HCT116 (cell line): ENCODE results near the gene TMEM106C. TPM values are rescaled to one million over a fixed set of nuclear protein-coding genes. Genes with fewer than 3 reads are reported as not detected.

Source experiments
- ATAC-seq: fragments of 200-7000 bp; cut with Tn5 transposase; 2 replicates; pipeline ENCODE4 v1.9.1; 2020; ENCODE audit warnings: mild to moderate bottlenecking, moderate library complexity
- BruUV-seq: library from RNA; stranded (reverse); fragments of 400-500 nt; replicated peaks from 2 replicates; lab custom pipeline; 2021; lab: Mats Ljungman, UMichigan
- CTCF ChIA-PET: fragments of 300-600 bp; sonication (Branson Sonifier 250); formaldehyde crosslinking; loops from one replicate; lab custom pipeline; 2021; ENCODE audit warnings: antibody characterized with exemption; lab: Charles Lee
- POLR2A ChIA-PET: fragments of 300-600, 350-600 bp; sonication (Branson Sonifier 250); formaldehyde crosslinking; loops from one replicate; lab custom pipeline; 2021; ENCODE audit warnings: antibody characterized with exemption; lab: Charles Lee
- RAD21 ChIA-PET, 2 experiments: fragments of 300-600 bp; sonication (Branson Sonifier 250); formaldehyde crosslinking; loops; one replicate each; lab custom pipeline; 2023; ENCODE audit warnings: low total read pairs in 2 of 2; ENCODE audit not compliant: uncharacterized antibody in 2 of 2, unreplicated experiment in 2 of 2, low non-redundant PET in 1 of 2; lab: Charles Lee
- DNase-seq: peaks from one replicate; pipeline ENCODE4 v3.0.0-alpha.2; 2010; ENCODE audit warnings: low read depth, low spot score
- H2AFZ ChIP-seq: fragments of 200-600 bp; shearing (Covaris generic), sonication (generic); 2 replicates; pipeline ENCODE4 v1.6.1; 2017; ENCODE audit warnings: low read depth, mixed run types, mixed read lengths, antibody characterized with exemption, low read length; ENCODE audit not compliant: poor library complexity, severe bottlenecking
- H3K27ac ChIP-seq: 2 replicates; pipeline ENCODE4 v1.5.1; 2012; ENCODE audit warnings: low read depth, low read length
- H3K27me3 ChIP-seq: fragments of 200-600 bp; sonication (generic); 2 replicates; pipeline ENCODE4 v1.6.1; 2016; ENCODE audit warnings: mixed run types, low read length, mixed read lengths; ENCODE audit not compliant: insufficient read depth
- H3K36me3 ChIP-seq, 2 experiments: fragments of 200-500 bp in 1 of 2; fragments of 200-600 bp in 1 of 2; sonication (Bioruptor generic) in 1 of 2; sonication (generic) in 1 of 2; 2 replicates each; pipeline versions ENCODE4 v1.5.1 to v1.6.1; 2014 to 2016; ENCODE audit warnings: low read length in 2 of 2, inconsistent platforms in 1 of 2, mixed read lengths in 1 of 2, mixed run types in 1 of 2; ENCODE audit not compliant: insufficient read depth in 2 of 2, control insufficient read depth in 1 of 2
- H3K4me1 ChIP-seq, 2 experiments: fragments of 200-600 bp in 1 of 2; sonication (generic) in 1 of 2; 2 replicates each; pipeline versions ENCODE4 v1.5.1 to v1.6.1; 2012 to 2017; ENCODE audit warnings: low read length in 2 of 2, inconsistent platforms in 1 of 2, mild to moderate bottlenecking in 1 of 2, mixed read lengths in 1 of 2, mixed run types in 1 of 2, moderate library complexity in 1 of 2; ENCODE audit not compliant: insufficient read depth in 2 of 2, control insufficient read depth in 1 of 2
- H3K4me2 ChIP-seq: fragments of 200-600 bp; sonication (generic); 2 replicates; pipeline ENCODE4 v1.6.1; 2017; ENCODE audit warnings: mixed run types, low read length, mixed read lengths
- H3K4me3 ChIP-seq, 2 experiments: fragments of 200-600 bp in 1 of 2; sonication (generic) in 1 of 2; replicated peaks in 1 of 2; 2 replicates each; pipeline ENCODE4 v1.5.1; 2011 to 2016; ENCODE audit warnings: low read length in 2 of 2, control low read depth in 1 of 2, low read depth in 1 of 2, mild to moderate bottlenecking in 1 of 2, mixed read lengths in 1 of 2, mixed run types in 1 of 2
- H3K79me2 ChIP-seq: fragments of 200-600 bp; sonication (generic); 2 replicates; pipeline ENCODE4 v1.6.1; 2017; ENCODE audit warnings: mild to moderate bottlenecking, mixed run types, low read length, moderate library complexity, mixed read lengths; ENCODE audit not compliant: insufficient read depth
- H3K9ac ChIP-seq: fragments of 200-600 bp; sonication (generic); 2 replicates; pipeline ENCODE4 v1.6.1; 2016; ENCODE audit warnings: low read length, mixed read lengths
- H3K9me2 ChIP-seq: fragments of 200-600 bp; sonication (generic), shearing (Covaris generic); 2 replicates; pipeline ENCODE4 v1.6.1; 2017; ENCODE audit warnings: mixed run types, mild to moderate bottlenecking, moderate library complexity; ENCODE audit not compliant: insufficient read depth
- H3K9me3 ChIP-seq, 2 experiments: fragments of 200-500 bp in 1 of 2; fragments of 200-600 bp in 1 of 2; sonication (Bioruptor generic) in 1 of 2; sonication (generic) in 1 of 2; 2 replicates each; pipeline ENCODE4 v1.6.1; 2014 to 2017; ENCODE audit warnings: low read length in 2 of 2, mixed read lengths in 2 of 2, inconsistent platforms in 1 of 2, low read depth in 1 of 2, mild to moderate bottlenecking in 1 of 2, mixed run types in 1 of 2, moderate library complexity in 1 of 2; ENCODE audit not compliant: control insufficient read depth in 1 of 2, insufficient read depth in 1 of 2
- H4K20me1 ChIP-seq: fragments of 200-600 bp; sonication (generic), shearing (Covaris generic); 2 replicates; pipeline ENCODE4 v1.6.1; 2017; ENCODE audit warnings: mixed run types, mild to moderate bottlenecking, moderate library complexity; ENCODE audit not compliant: insufficient read depth
- CBX3 ChIP-seq: IDR thresholded peaks from 2 replicates; pipeline ENCODE4 v1.6.1; 2012; ENCODE audit warnings: low read depth
- CEBPB ChIP-seq: IDR thresholded peaks from 2 replicates; pipeline ENCODE4 v1.6.1; 2012; ENCODE audit warnings: low read depth
- ELF1 ChIP-seq: IDR thresholded peaks from 2 replicates; pipeline ENCODE4 v1.6.1; 2012; ENCODE audit warnings: low read depth, borderline replicate concordance
- EZH2 ChIP-seq: fragments of 200-600 bp; sonication (generic); IDR thresholded peaks from 2 replicates; pipeline ENCODE4 v1.6.1; 2017; ENCODE audit warnings: antibody characterized with exemption, mixed run types
- POLR2A ChIP-seq: IDR thresholded peaks from 2 replicates; pipeline ENCODE4 v1.7.0; 2011; ENCODE audit warnings: borderline replicate concordance; ENCODE audit not compliant: insufficient read depth, insufficient read length; ENCODE audit errors: extremely low read depth
- POLR2AphosphoS5 ChIP-seq: IDR thresholded peaks from 2 replicates; pipeline ENCODE4 v1.6.1; 2011; ENCODE audit warnings: mild to moderate bottlenecking, low read depth, low read length, moderate library complexity
- RAD21 ChIP-seq: IDR thresholded peaks from 2 replicates; pipeline ENCODE4 v1.6.1; 2012; ENCODE audit warnings: low read depth, mild to moderate bottlenecking
- SP1 ChIP-seq: IDR thresholded peaks from 2 replicates; pipeline ENCODE4 v1.6.1; 2012; ENCODE audit warnings: low read depth
- SRF ChIP-seq: IDR thresholded peaks from 2 replicates; pipeline ENCODE4 v1.6.1; 2012; ENCODE audit warnings: low read depth
- TCF7L2 ChIP-seq: IDR thresholded peaks from 2 replicates; pipeline ENCODE4 v1.7.0; 2011; ENCODE audit warnings: borderline replicate concordance, inconsistent platforms; ENCODE audit not compliant: insufficient read depth, insufficient read length; ENCODE audit errors: extremely low read depth
- YY1 ChIP-seq: IDR thresholded peaks from 2 replicates; pipeline ENCODE4 v1.6.1; 2011; ENCODE audit warnings: low read length, low read depth, moderate library complexity, mild to moderate bottlenecking; ENCODE audit not compliant: insufficient replicate concordance; ENCODE audit errors: extremely low read depth
- intact Hi-C: fragments of 100-400 bp; cut with micrococcal nuclease; formaldehyde crosslinking; loops from 2 replicates; pipeline ENCODE4 v1.10.0; 2022
- total RNA-seq: library from RNA; stranded (reverse); gene quantifications from one replicate; pipeline ENCODE4 v1.2.1, GENCODE V29; 2021; ENCODE audit not compliant: unreplicated experiment
- TF ChIP-seq, protein P1 (sequence below): IDR thresholded peaks from 2 replicates; pipeline ENCODE4 v1.6.1; 2012; ENCODE audit warnings: low read depth
- TF ChIP-seq, protein P2 (sequence below): IDR thresholded peaks from 2 replicates; pipeline ENCODE4 v1.6.1; 2012

Gene TMEM106C
- total RNA-seq, 1 experiment from 2014 or later: 94.7 TPM

DNA sequence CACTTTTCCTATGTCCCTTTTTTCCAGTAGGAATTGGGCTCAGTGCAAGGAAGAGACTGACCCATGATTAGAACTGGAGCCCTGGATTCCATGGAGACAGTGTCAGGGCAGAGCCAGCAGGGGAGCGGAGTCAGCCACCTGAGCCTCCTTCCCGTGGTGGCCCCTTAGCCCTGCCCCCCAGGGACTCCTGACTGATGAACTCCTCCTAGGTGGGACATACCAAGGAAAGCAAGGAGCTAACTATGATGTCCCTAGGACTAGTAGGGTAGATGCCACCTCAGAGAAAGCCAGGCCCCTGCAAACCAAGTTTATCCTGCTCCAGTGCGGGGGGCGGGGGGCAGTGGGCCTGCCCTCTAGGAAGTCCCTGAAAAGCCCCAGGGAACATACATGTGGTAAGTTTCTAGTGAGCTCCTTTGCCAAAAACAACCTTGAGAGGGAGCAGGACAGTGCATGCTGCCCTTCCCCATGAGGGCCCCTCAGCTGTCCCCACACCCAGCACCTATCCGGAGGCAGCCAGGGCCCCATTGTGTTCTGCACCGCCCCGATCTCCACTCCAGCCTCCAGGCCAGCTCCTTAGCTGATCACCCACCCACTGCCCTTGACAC is 47.1 kb downstream of the TMEM106C start (continued):
- TF ChIP-seq ELF1 (no peak), TCF7L2 (no peak), EZH2 (no peak), SP1 (no peak)

DNA sequence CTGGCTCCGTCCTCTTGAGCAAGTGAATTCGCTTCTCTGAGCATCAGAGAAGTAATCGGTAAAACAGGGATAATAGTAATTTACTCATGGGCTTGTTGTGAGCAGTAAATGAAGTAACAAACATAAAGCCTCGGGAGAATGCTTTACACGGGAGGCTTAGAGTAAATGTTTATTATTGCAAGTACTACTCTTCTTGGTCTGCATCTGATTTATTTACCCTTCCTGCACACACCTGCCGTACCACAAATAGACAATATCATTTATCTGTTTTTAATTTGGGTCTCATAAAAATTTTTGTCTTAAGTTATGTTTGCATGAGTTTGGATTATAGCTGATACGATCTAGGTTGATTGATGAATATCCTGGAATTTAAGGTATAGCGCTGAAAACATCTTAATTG is 48.7 kb downstream of the TMEM106C start:
- no peak for DNase-seq
- CTCF ChIA-PET: no interaction called here
- Histone ChIP-seq H3K4me2 (no peak overlapping the region), H3K27ac (no peak overlapping the region), H3K4me3 (no peak overlapping the region)
- POLR2A ChIA-PET: no interaction called here
- TF ChIP-seq SP1 (no peak), SRF (no peak)
- TF ChIP-seq, all 23 proteins: peak for 0
- Histone ChIP-seq H2AFZ (no peak overlapping the region), H3K4me1 (no peaks in the 10 kb centered on the region), H3K36me3 (no peaks in the 10 kb centered on the region), H3K9me2 (no peaks in the 10 kb centered on the region), H3K79me2 (no peaks in the 10 kb centered on the region), H3K9me3 (no peaks in the 10 kb centered on the region), H3K27me3 (peaks cover 20% of the 10 kb centered on the region; the same call in 1 of the 2 replicates), H4K20me1 (no peaks in the 10 kb centered on the region), H3K9ac (no peak overlapping the region)
- no TSS peak for BruUV-seq
- intact Hi-C loops: no loop called here
- no peak for ATAC-seq
- RAD21 ChIA-PET: no interaction called here

DNA sequence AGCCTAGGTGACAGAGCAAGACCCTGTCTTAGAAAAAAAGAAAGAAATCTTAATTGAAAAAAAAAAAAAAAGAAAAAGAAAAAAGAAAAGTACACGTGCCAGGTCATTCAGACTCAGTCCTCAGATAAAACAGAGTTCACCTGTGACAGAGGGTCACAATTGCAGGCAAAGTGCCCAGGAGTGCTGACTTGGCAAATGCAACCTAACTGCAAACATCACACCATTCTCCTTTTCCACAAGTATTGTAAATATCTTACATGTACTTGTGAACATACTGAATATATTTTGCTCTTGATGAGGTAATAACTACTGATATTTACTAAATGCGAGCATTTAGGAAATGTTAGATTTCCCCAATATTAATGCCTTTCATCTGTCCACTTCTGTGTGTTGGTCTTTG is 49.9 kb downstream of the TMEM106C start:
- CTCF ChIA-PET: no interaction called here
- RAD21 ChIA-PET: no interaction called here
- no peaks in the 10 kb centered on the region for H3K9me2 ChIP-seq
- intact Hi-C loops: no loop called here
- no peaks in the 10 kb centered on the region for H3K36me3 ChIP-seq
- H3K79me2 ChIP-seq: no peaks in the 10 kb centered on the region
- BruUV-seq: no TSS peak
- POLR2A ChIA-PET: no interaction called here
- H3K27me3 ChIP-seq: peaks cover 24% of the 10 kb centered on the region; the same call in 1 of the 2 replicates
- no peak overlapping the region for H3K4me3 ChIP-seq
- H3K9ac ChIP-seq: no peak overlapping the region
- H3K4me1 ChIP-seq: no peaks in the 10 kb centered on the region
- no peak overlapping the region for H3K27ac ChIP-seq
- H3K4me2 ChIP-seq: no peak overlapping the region
- no peaks in the 10 kb centered on the region for H4K20me1 ChIP-seq
- ATAC-seq: no peak
- H2AFZ ChIP-seq: no peak overlapping the region
- DNase-seq: no peak
- H3K9me3 ChIP-seq: no peaks in the 10 kb centered on the region
- TF ChIP-seq POLR2A (no peak), CBX3 (no peak), SP1 (no peak), SRF (no peak), EZH2 (no peak), POLR2AphosphoS5 (no peak), RAD21 (no peak), ELF1 (no peak), CEBPB (no peak), TCF7L2 (no peak), YY1 (no peak)
- TF ChIP-seq, protein P1, sequence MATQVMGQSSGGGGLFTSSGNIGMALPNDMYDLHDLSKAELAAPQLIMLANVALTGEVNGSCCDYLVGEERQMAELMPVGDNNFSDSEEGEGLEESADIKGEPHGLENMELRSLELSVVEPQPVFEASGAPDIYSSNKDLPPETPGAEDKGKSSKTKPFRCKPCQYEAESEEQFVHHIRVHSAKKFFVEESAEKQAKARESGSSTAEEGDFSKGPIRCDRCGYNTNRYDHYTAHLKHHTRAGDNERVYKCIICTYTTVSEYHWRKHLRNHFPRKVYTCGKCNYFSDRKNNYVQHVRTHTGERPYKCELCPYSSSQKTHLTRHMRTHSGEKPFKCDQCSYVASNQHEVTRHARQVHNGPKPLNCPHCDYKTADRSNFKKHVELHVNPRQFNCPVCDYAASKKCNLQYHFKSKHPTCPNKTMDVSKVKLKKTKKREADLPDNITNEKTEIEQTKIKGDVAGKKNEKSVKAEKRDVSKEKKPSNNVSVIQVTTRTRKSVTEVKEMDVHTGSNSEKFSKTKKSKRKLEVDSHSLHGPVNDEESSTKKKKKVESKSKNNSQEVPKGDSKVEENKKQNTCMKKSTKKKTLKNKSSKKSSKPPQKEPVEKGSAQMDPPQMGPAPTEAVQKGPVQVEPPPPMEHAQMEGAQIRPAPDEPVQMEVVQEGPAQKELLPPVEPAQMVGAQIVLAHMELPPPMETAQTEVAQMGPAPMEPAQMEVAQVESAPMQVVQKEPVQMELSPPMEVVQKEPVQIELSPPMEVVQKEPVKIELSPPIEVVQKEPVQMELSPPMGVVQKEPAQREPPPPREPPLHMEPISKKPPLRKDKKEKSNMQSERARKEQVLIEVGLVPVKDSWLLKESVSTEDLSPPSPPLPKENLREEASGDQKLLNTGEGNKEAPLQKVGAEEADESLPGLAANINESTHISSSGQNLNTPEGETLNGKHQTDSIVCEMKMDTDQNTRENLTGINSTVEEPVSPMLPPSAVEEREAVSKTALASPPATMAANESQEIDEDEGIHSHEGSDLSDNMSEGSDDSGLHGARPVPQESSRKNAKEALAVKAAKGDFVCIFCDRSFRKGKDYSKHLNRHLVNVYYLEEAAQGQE: no peak
- TF ChIP-seq, protein P2, sequence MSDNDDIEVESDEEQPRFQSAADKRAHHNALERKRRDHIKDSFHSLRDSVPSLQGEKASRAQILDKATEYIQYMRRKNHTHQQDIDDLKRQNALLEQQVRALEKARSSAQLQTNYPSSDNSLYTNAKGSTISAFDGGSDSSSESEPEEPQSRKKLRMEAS: no peak
